Gastroesophageal sphincter (tissue), 3 donors: ENCODE results near the gene OSR1.

Experiments
- EP300 ChIP-seq: sonication (generic); formaldehyde crosslinking; IDR thresholded peaks from one replicate; pipeline ENCODE4 v1.6.1; 2017; ENCODE audit warnings: antibody characterized with exemption, mild to moderate bottlenecking
- POLR2A ChIP-seq, 2 donors: fragments of 450-650 bp; IDR thresholded peaks; one replicate each; pipeline ENCODE4 v1.6.1; 2017; ENCODE audit warnings: antibody characterized with exemption in 2 of 2, mild to moderate bottlenecking in 2 of 2, moderate library complexity in 1 of 2
- POLR2AphosphoS5 ChIP-seq: sonication (generic); formaldehyde crosslinking; IDR thresholded peaks from one replicate; pipeline ENCODE4 v1.6.1; 2017; ENCODE audit warnings: antibody characterized with exemption
- TF ChIP-seq, protein P1 (sequence below), 4 experiments: fragments of 200-600 bp in 2 of 4; fragments of 450-650 bp in 2 of 4; sonication (generic) in 1 of 4; IDR thresholded peaks; one replicate each; pipeline ENCODE4 v1.5.1; 2017 to 2019; ENCODE audit warnings: antibody characterized with exemption in 4 of 4, mild to moderate bottlenecking in 2 of 4, moderate library complexity in 2 of 4

DNA sequence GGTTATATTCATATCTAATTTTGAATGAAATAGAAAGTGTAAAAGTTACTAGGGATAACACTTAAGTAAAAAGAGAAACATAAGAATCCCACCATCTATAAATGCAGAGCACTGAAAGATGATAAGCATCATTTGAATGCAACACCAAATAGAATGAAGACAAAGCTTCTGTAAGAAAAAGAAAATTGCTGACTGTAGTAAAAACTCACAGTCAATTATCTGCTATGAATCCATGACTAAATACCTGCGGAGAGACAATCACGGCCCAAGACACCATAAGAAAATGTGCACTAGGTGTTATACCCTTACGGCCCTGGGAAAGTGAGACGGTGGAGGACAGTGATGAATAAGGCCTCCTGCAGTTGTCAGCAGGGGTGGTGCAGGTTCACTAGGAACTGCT lies 45.4 kb upstream of the OSR1 start:
- TF ChIP-seq, protein P1, sequence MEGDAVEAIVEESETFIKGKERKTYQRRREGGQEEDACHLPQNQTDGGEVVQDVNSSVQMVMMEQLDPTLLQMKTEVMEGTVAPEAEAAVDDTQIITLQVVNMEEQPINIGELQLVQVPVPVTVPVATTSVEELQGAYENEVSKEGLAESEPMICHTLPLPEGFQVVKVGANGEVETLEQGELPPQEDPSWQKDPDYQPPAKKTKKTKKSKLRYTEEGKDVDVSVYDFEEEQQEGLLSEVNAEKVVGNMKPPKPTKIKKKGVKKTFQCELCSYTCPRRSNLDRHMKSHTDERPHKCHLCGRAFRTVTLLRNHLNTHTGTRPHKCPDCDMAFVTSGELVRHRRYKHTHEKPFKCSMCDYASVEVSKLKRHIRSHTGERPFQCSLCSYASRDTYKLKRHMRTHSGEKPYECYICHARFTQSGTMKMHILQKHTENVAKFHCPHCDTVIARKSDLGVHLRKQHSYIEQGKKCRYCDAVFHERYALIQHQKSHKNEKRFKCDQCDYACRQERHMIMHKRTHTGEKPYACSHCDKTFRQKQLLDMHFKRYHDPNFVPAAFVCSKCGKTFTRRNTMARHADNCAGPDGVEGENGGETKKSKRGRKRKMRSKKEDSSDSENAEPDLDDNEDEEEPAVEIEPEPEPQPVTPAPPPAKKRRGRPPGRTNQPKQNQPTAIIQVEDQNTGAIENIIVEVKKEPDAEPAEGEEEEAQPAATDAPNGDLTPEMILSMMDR (IDR thresholded peaks at IDR 0.05) = no peak
- TF ChIP-seq POLR2A (IDR thresholded peaks at IDR 0.05) (no peak), EP300 (no peak), POLR2AphosphoS5 (no peak)
